IPS-NIHi7 (cell line): ENCODE data around the gene MFF.

Source experiments
- DNase-seq: peaks from one replicate; pipeline ENCODE4 v3.0.0; 2012; ENCODE audit warnings: mixed read lengths; ENCODE audit errors: extremely low spot score

The MFF gene

DNA sequence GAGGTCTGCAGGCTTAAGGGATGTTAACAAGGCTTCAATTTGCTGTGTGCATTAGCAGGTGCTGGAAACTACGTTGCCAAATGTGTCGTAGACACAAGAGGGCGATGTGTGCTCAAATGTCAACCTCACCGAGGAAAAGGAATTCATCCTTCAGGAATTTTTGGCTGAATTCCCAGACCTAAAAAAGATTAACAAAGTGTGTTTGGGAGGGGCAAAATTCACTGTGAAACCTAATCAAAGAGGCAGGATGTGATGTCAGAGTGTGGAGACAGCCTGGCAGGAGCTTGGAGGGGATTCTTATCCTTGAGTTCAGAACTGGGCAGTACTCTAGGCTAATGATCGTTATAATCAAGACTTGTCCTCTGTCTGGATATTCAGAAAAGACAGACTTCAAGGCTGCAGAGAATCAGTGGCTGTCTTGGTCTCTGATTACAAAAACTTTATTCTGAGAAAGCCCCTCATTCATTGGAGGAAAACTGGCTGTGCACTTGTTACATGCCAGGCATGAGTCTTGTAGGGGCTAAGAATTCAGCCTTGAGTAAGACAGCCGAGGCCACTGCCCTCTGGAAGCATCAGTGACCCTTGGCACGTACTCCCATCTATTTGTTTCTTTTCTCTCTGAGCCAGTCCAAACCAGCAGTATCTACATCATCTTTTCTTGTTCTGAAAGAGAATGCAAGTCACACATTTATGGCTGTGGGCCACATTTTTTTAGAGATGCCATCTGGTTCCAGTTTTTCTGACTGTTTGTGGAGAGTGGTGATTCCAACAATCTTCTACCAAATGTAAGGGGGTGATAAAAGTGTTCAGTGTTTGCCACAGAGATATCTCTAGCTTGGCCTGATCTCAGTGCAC lies 81.4 kb downstream of the MFF start:
- peak; percentile 85 for DNase-seq
